Measurements from ENCODE around the gene MEG3.

GRCh38 chr14:100899884-100900771 lies 74.2 kb downstream of the MEG3 start:
- TF ChIP-seq CTCF (IDR thresholded peaks at IDR 0.05) (no peak), KAT7 (CRISPR knock-in tag; IDR thresholded peaks at IDR 0.05; ENCODE audit: borderline replicate concordance) (no peak)
